Measurements from ENCODE around the gene FOSL1. TPM values are rescaled to one million over a fixed set of nuclear protein-coding genes. Genes with fewer than 3 reads are reported as not detected.

Gene FOSL1
- total and polyA plus RNA-seq, 2 of the 13 experiments (the other 11 are each of a cell fraction or from before 2014, with no cell fraction given): 4.0 to 4.1 TPM

- TF ChIP-seq ZNF687 (CRISPR knock-in tag; IDR thresholded peaks at IDR 0.05) (peak; percentile 24), ZNF484 (CRISPR knock-in tag; IDR thresholded peaks at IDR 0.05; ENCODE audit: borderline replicate concordance, low read depth) (no peak), ZNF644 (CRISPR knock-in tag; IDR thresholded peaks at IDR 0.05; ENCODE audit: low read depth) (no peak), ZNF577 (CRISPR knock-in tag; IDR thresholded peaks at IDR 0.05; ENCODE audit: borderline replicate concordance, low read depth) (no peak), SUZ12 (IDR thresholded peaks at IDR 0.05; ENCODE audit: low read depth, low read length) (no peak), NFYC (CRISPR knock-in tag; IDR thresholded peaks at IDR 0.05) (peak; percentile 25; the same call in 1 of the 2 replicates), ZNF609 (CRISPR knock-in tag; IDR thresholded peaks at IDR 0.05; ENCODE audit: borderline replicate concordance) (peak; percentile 48; the same call in 1 of the 2 replicates), SIN3B (IDR thresholded peaks at IDR 0.05; ENCODE audit: low read length) (peak; percentile 72), ZUFSP (CRISPR knock-in tag; IDR thresholded peaks at IDR 0.05; ENCODE audit: borderline replicate concordance) (no peak), CENPBD1 (CRISPR knock-in tag; IDR thresholded peaks at IDR 0.05; ENCODE audit: borderline replicate concordance, low read depth) (no peak), ZNF788 (CRISPR knock-in tag; IDR thresholded peaks at IDR 0.05; ENCODE audit: borderline replicate concordance) (peak; percentile 98), ZBTB2 (CRISPR knock-in tag; IDR thresholded peaks at IDR 0.05; ENCODE audit: low read depth) (peak; percentile 84), SNAPC2 (CRISPR knock-in tag; IDR thresholded peaks at IDR 0.05) (no peak), ZMAT3 (CRISPR knock-in tag; conservative IDR thresholded peaks at IDR 0.05) (peak; percentile 86; the same call in 1 of the 2 replicates), ZFAT (CRISPR knock-in tag; conservative IDR thresholded peaks at IDR 0.05) (no peak), MYNN (CRISPR knock-in tag; IDR thresholded peaks at IDR 0.05; ENCODE audit: low read depth) (no peak), HOXA5 (CRISPR knock-in tag; IDR thresholded peaks at IDR 0.05) (peak; percentile 95)
Observed at GRCh38 chr11:65919141-65919572, 19.0 kb upstream of the FOSL1 start, which contains the start of gene DRAP1 (continued).
